ENCODE results near the gene PLXNA4. TPM values are rescaled to one million over a fixed set of nuclear protein-coding genes. Genes with fewer than 3 reads are reported as not detected.
A peak's percentile ranks its signal among the peaks of the same experiment; 100 is the strongest.

The PLXNA4 gene
- total RNA-seq, 1 donor from 2014 or later = 13.6 TPM

DNA sequence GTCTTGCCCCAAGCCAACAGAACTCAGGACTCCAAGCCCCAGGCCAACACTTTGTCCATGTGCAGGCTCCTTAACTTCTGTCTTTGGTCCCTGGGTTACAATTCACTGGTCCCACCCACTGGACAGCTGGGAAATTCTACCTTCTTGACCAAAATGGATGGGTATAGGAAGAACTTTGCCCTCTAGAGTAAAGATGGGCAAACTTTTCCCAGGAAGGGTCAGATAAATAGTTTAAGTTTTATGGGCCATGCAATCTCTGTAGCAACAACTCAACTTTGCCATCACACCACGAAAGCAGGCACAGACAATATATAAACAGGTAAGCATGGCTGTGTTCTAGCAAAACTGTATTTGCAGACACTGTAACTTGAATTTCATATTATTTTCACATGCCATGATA lies 147.1 kb downstream of the PLXNA4 start:
- Mint-ChIP-seq H3K4me1 (ENCODE audit: unreplicated experiment) (peaks cover 19% of the 10 kb centered on the region), H3K27me3 (peaks cover 10% of the 10 kb centered on the region)

DNA sequence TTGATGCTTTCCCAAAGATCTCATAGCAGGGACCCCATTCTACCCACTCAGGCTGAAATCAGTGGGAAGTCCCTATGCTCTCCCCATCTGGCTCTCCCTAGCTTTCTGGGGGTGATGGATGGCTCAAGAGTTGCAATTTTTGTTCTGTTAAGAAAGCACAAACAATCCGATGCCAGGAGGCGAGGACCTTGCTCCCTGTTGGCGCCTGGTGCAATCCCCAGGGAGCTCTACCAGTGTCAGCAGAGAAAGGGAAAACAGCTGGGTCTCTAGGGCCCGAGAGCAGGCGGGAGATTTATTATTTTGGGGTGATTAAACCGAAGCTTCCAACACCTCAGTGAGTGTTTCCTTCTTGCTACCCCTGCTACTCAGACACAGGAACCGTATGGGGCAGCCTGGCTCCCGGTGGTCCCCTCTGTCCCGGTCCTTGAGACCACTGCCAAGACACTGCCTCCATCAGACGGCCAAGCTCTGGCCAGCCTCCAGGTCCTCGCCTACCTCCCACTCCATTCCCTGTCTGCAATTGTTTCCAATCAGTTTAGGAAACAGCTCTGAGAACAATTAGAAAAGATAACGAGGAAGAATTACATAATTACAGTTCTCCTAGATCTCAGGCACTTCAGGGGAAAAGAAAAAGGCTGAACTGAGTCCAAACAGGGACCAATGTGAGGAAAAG lies 147.9 kb downstream of the PLXNA4 start:
- H3K4me3 Mint-ChIP-seq = no peak overlapping the region
- TF ChIP-seq, protein P1, sequence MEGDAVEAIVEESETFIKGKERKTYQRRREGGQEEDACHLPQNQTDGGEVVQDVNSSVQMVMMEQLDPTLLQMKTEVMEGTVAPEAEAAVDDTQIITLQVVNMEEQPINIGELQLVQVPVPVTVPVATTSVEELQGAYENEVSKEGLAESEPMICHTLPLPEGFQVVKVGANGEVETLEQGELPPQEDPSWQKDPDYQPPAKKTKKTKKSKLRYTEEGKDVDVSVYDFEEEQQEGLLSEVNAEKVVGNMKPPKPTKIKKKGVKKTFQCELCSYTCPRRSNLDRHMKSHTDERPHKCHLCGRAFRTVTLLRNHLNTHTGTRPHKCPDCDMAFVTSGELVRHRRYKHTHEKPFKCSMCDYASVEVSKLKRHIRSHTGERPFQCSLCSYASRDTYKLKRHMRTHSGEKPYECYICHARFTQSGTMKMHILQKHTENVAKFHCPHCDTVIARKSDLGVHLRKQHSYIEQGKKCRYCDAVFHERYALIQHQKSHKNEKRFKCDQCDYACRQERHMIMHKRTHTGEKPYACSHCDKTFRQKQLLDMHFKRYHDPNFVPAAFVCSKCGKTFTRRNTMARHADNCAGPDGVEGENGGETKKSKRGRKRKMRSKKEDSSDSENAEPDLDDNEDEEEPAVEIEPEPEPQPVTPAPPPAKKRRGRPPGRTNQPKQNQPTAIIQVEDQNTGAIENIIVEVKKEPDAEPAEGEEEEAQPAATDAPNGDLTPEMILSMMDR (conservative IDR thresholded peaks at IDR 0.05) = no peak
- DNase-seq (ENCODE audit: extremely low spot score, unreplicated experiment) = no peak
- no peaks in the 10 kb centered on the region for H3K9me3 Mint-ChIP-seq
- peaks cover 26% of the 10 kb centered on the region for H3K4me1 Mint-ChIP-seq (ENCODE audit: unreplicated experiment)
- no peak overlapping the region for H3K27ac Mint-ChIP-seq
- peaks cover 10% of the 10 kb centered on the region for H3K27me3 Mint-ChIP-seq
- H3K36me3 Mint-ChIP-seq = no peaks in the 10 kb centered on the region

More for the DNA sequence above, 147.1 kb downstream of the PLXNA4 start:
- no peak overlapping the region for H3K4me3 Mint-ChIP-seq
- no peak overlapping the region for H3K27ac Mint-ChIP-seq
- H3K36me3 Mint-ChIP-seq = no peaks in the 10 kb centered on the region
- H3K9me3 Mint-ChIP-seq = no peaks in the 10 kb centered on the region
- no peak for DNase-seq (ENCODE audit: extremely low spot score, unreplicated experiment)
- TF ChIP-seq, protein P1 (conservative IDR thresholded peaks at IDR 0.05) = no peak

DNA sequence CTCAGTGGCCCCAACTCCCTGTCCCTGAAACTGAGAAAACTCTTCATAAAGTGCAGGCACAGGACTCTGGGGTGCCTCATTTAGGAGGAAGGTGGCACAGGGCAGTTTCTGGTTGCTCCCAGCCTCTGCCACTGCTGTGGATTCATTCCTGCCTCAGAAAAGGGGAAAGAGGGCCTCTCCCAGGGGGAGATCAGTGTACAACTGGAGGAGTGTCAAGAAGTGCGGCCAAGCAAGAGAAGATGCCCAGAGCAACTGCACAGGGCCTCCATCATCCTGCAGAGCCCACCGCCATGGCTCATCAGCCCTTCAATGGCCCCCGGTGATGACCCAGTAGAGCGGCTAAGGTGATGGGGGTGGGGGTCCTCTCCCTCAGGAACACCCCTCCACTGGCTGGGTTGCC lies 150.3 kb downstream of the PLXNA4 start:
- H3K4me1 Mint-ChIP-seq (ENCODE audit: unreplicated experiment) = peaks cover 42% of the 10 kb centered on the region
- no peaks in the 10 kb centered on the region for H3K36me3 Mint-ChIP-seq
- TF ChIP-seq, protein P1 (conservative IDR thresholded peaks at IDR 0.05) = peak; percentile 9
- no peak overlapping the region for H3K4me3 Mint-ChIP-seq
- H3K27ac Mint-ChIP-seq = no peak overlapping the region
- H3K27me3 Mint-ChIP-seq = peaks cover 9% of the 10 kb centered on the region
- H3K9me3 Mint-ChIP-seq = no peaks in the 10 kb centered on the region
- no peak for DNase-seq (ENCODE audit: extremely low spot score, unreplicated experiment)

DNA sequence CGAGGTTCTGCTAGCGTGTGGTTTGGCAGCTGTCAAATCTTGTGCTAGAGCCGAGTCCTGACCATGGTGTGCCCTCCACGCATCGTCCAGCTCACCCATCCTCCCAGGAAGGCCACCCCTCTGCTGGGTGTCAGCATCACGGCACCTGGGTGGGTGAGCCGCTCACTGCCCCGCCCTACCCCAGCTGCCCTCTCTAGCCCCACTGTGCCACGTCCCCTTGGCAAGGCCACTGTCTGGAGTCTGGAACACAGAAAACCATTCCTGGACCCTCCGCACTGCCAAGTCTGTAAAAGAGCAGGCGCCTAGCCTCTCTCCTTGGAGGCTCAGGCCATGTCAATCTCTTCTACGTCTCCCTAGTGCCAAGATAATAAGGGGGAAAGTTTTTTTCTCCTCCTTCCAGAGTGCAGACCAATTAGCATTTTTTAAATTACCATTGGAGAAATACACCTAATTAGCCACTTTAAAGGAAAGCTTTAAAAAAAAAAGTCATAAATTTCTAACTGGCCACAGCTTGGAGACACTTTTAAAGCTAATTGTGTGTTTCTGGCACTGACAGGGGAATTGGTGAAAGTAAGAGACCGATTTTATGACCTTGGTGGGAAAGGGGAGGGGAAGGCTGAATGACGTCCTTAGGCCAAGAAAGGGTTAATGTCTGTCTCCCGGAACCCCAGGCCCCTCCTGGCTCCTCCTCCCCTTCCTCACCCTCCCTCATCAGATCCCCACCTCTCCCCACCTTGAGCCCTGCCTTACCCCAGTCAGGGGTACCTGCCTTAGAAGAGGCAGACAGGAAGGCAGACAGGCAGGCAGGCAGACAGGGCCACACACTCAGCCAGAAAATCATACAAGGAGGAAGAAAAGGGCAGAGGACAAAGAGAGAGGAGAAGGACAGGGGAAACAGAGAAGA lies 151.2 kb downstream of the PLXNA4 start:
- Mint-ChIP-seq H3K27me3 (peaks cover 6% of the 10 kb centered on the region), H3K9me3 (no peaks in the 10 kb centered on the region), H3K4me3 (no peak overlapping the region), H3K27ac (no peak overlapping the region), H3K4me1 (ENCODE audit: unreplicated experiment) (peaks cover 41% of the 10 kb centered on the region), H3K36me3 (no peaks in the 10 kb centered on the region)
- TF ChIP-seq, protein P1 (conservative IDR thresholded peaks at IDR 0.05) = no peak
- no peak for DNase-seq (ENCODE audit: extremely low spot score, unreplicated experiment)

DNA sequence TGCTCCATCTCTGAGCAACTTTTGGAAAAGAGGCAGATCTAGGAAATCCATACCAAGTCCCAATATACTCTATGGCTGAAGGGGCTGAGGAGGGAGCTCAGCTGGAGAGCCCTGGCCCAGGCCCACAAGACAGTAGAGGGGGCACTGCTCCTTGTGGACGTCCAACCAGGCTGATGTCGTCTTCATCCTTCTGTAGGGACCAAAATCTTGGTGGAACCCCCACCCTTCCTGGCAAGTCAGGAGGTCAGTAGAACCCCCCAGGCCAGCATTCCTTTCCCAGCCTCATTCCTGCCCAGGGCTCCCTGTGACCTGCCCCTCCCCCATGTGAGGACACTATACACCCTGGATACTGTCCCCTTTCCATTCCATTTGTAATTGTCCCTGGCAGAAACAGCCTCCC lies 152.0 kb downstream of the PLXNA4 start:
- TF ChIP-seq, protein P1 (conservative IDR thresholded peaks at IDR 0.05) = no peak
- DNase-seq (ENCODE audit: extremely low spot score, unreplicated experiment) = no peak
- H3K4me1 Mint-ChIP-seq (ENCODE audit: unreplicated experiment) = peaks cover 45% of the 10 kb centered on the region
- peaks cover 5% of the 10 kb centered on the region for H3K27me3 Mint-ChIP-seq
- H3K36me3 Mint-ChIP-seq = no peaks in the 10 kb centered on the region
- no peak overlapping the region for H3K27ac Mint-ChIP-seq
- no peaks in the 10 kb centered on the region for H3K9me3 Mint-ChIP-seq
- H3K4me3 Mint-ChIP-seq = no peak overlapping the region

Measured in type B pancreatic cell (in vitro differentiated cells).